GM18868 (cell line): ENCODE data around the gene RPUSD3.
"Not testable (repeated sequence)": the region's sequence is repeated elsewhere in the genome, so short reads cannot be mapped to it uniquely, and the experiment has no call there.

Source experiments
- ATAC-seq: cut with Tn5 transposase; IDR thresholded peaks from one replicate; pipeline ENCODE4 v1.9.1; 2021; ENCODE audit warnings: mild to moderate bottlenecking, moderate library complexity; ENCODE audit not compliant: unreplicated experiment

RPUSD3 gene

GRCh38 chr3:9843715-9844438 is at the start of gene RPUSD3:
Gene RPUSD3, minus strand, starts transcription at chr3:9844008. Its CDS starts 18 bp downstream, at chr3:9843990.
- ATAC-seq: peak; percentile 99

GRCh38 chr3:9891072-9891622 is 47.3 kb upstream of the RPUSD3 start:
- ATAC-seq: no peak

GRCh38 chr3:9890249-9891071 is 46.7 kb upstream of the RPUSD3 start, which contains the start of gene JAGN1:
Gene JAGN1, plus strand, starts transcription at chr3:9890610. Its CDS starts 113 bp downstream, at chr3:9890723.
- peak; percentile 73 for ATAC-seq

- no peak for ATAC-seq
Observed at GRCh38 chr3:9889405-9889804, 45.6 kb upstream of the RPUSD3 start.

- no peak for ATAC-seq
Observed at GRCh38 chr3:9888540-9888939, 44.7 kb upstream of the RPUSD3 start.

- no peak for ATAC-seq
Observed at GRCh38 chr3:9887480-9887879, 43.7 kb upstream of the RPUSD3 start.

GRCh38 chr3:9886328-9886727 is 42.5 kb upstream of the RPUSD3 start:
- no peak for ATAC-seq

- no peak for ATAC-seq
Observed at GRCh38 chr3:9884555-9885165, 40.9 kb upstream of the RPUSD3 start.

GRCh38 chr3:9883706-9884554 is 40.1 kb upstream of the RPUSD3 start:
- no peak for ATAC-seq

- no peak for ATAC-seq
Observed at GRCh38 chr3:9881441-9881840, 37.6 kb upstream of the RPUSD3 start.

- peak; percentile 66 for ATAC-seq
Observed at GRCh38 chr3:9879830-9880549, 36.2 kb upstream of the RPUSD3 start, which contains the start of gene CIDEC. Gene CIDEC, minus strand, starts transcription at chr3:9880253. Its CDS starts 1,767 bp downstream, at chr3:9878486.

- ATAC-seq: no peak
Observed at GRCh38 chr3:9878700-9879099, 34.9 kb upstream of the RPUSD3 start.

GRCh38 chr3:9876991-9877390 is 33.2 kb upstream of the RPUSD3 start:
- no peak for ATAC-seq

- not testable (repeated sequence) for ATAC-seq
Observed at GRCh38 chr3:9876255-9876654, 32.4 kb upstream of the RPUSD3 start.

- ATAC-seq: no peak
Observed at GRCh38 chr3:9875448-9875847, 31.6 kb upstream of the RPUSD3 start.

- ATAC-seq: not testable (repeated sequence)
Observed at GRCh38 chr3:9872067-9872466, 28.3 kb upstream of the RPUSD3 start.

GRCh38 chr3:9870978-9871377 is 27.2 kb upstream of the RPUSD3 start:
- ATAC-seq: no peak

GRCh38 chr3:9869955-9870354 is 26.1 kb upstream of the RPUSD3 start:
- ATAC-seq: no peak

GRCh38 chr3:9867106-9867505 is 23.3 kb upstream of the RPUSD3 start:
- no peak for ATAC-seq

GRCh38 chr3:9866639-9867038 is 22.8 kb upstream of the RPUSD3 start:
- no peak for ATAC-seq
